Right lobe of liver (tissue), 4 donors: ENCODE measurements around the gene RASSF7.

Experiments
- POLR2A ChIP-seq: fragments of 450-650 bp; IDR thresholded peaks from one replicate; pipeline ENCODE4 v1.6.1; 2017; ENCODE audit warnings: antibody characterized with exemption, mild to moderate bottlenecking
- TF ChIP-seq, protein P1 (sequence below), 4 donors: fragments of 200-600 bp in 3 of 4; fragments of 450-650 bp in 1 of 4; IDR thresholded peaks; one replicate each; pipeline versions ENCODE4 v1.5.1 to v1.8.0; 2016 to 2022; ENCODE audit warnings: antibody characterized with exemption in 4 of 4, mild to moderate bottlenecking in 2 of 4
- donor health status: DM: no; HTN: no; CAD: no.
- donor health status: DM: no; HTN: no; CAD: no.
- donor health status: DM: no; HTN: yes; CAD: no.

DNA sequence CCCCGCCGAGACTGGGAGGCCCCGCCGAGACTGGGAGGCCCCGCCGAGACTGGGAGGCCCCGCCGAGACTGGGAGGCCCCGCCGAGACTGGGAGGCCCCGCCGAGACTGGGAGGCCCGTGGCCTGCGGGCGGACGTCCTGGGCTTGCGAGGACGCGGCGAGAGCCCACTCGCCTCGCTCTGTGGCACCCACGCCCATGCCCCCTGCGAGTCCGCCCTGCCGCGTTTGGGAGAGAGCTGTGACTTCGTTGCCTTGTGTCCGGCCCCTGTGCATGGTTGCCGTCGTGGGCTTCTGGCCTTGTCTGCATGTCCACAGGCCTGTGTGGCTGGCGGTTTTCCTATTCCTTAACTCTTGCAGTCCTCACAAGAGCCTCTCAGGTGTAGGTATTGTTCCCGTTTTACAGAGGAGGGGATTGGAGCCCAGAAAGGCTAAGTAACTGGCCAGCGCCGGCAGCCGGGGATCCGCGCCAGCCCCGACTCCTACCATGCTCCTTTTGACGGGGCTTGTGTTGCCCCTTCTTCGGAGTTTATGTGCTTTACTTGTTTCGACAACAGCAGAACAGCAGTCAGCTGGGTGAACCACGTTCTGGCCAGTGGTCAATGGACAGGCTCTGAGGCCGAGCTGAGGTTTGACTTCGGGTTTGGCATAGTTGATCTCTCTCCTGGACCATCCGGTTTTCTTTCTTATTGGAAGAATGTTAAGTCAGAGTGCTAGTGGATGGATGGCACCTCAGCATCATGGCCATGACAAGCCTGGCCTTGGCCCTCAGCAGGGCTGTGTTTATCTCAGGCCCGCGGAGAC is 16.2 kb downstream of the RASSF7 start:
- no peak for TF ChIP-seq POLR2A
- TF ChIP-seq, protein P1, sequence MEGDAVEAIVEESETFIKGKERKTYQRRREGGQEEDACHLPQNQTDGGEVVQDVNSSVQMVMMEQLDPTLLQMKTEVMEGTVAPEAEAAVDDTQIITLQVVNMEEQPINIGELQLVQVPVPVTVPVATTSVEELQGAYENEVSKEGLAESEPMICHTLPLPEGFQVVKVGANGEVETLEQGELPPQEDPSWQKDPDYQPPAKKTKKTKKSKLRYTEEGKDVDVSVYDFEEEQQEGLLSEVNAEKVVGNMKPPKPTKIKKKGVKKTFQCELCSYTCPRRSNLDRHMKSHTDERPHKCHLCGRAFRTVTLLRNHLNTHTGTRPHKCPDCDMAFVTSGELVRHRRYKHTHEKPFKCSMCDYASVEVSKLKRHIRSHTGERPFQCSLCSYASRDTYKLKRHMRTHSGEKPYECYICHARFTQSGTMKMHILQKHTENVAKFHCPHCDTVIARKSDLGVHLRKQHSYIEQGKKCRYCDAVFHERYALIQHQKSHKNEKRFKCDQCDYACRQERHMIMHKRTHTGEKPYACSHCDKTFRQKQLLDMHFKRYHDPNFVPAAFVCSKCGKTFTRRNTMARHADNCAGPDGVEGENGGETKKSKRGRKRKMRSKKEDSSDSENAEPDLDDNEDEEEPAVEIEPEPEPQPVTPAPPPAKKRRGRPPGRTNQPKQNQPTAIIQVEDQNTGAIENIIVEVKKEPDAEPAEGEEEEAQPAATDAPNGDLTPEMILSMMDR (IDR thresholded peaks at IDR 0.05) = no peak
